H1 (cell line): Measurements from ENCODE around the gene KCNAB2. TPM values are rescaled to one million over a fixed set of nuclear protein-coding genes. Genes with fewer than 3 reads are reported as not detected.

Source experiments
- CBX8 ChIP-seq: fragments of 300-800, 300-1000 bp; sonication (generic); IDR thresholded peaks from 2 replicates; pipeline ENCODE4 v1.7.1; 2016; ENCODE audit warnings: low read depth, low read length, borderline replicate concordance
- CHD7 ChIP-seq: fragments of 300-600 bp; sonication (generic); IDR thresholded peaks from 2 replicates; pipeline ENCODE4 v1.7.1; 2012; ENCODE audit warnings: low read length, moderate library complexity, mild to moderate bottlenecking, inconsistent platforms; ENCODE audit not compliant: insufficient replicate concordance
- EGR1 ChIP-seq: IDR thresholded peaks from 2 replicates; pipeline ENCODE4 v1.6.1; 2011; ENCODE audit warnings: low read depth, low read length, borderline replicate concordance
- SRF ChIP-seq: IDR thresholded peaks from 2 replicates; pipeline ENCODE4 v1.6.1; 2011; ENCODE audit warnings: mild to moderate bottlenecking, low read depth, low read length, moderate library complexity
- TAF7 ChIP-seq: optimal IDR thresholded peaks from 2 replicates; pipeline ENCODE3; 2011; ENCODE audit warnings: low read depth, mild to moderate bottlenecking, inconsistent platforms, low read length, moderate library complexity, borderline replicate concordance
- YY1 ChIP-seq: IDR thresholded peaks from 2 replicates; pipeline ENCODE4 v1.6.1; 2011; ENCODE audit warnings: low read depth, mild to moderate bottlenecking, low read length
- polyA plus RNA-seq, 7 experiments: library from polyadenylated mRNA; depleted of rRNA in 3 of 7; stranded (reverse) in 5 of 7; unstranded in 2 of 7; fragments of >200 nt in 5 of 7; fragments of 200-250 nt in 2 of 7; gene quantifications; 1 replicate in 5 of 7; 2 replicates in 1 of 7; 4 replicates in 1 of 7; pipeline versions ENCODE4 v1.2.1 to v1.2.3, GENCODE V29; 2011 to 2013; ENCODE audit warnings: missing spikeins in 2 of 7, mixed read lengths in 2 of 7
- total RNA-seq: library from RNA; stranded (reverse); fragmentation: NEBNext Ultra II Directional; extraction: Animal tissue kit (Norgen Biotek cat#: 25700); gene quantifications from 2 replicates; pipeline ENCODE4 v1.2.1, GENCODE V29; 2021

Gene KCNAB2
- total and polyA plus RNA-seq, 2 of the 8 experiments (the other 6 are each of a cell fraction or from before 2014, with no cell fraction given) = 4.5 to 7.0 TPM

- TF ChIP-seq CHD7 = no peak
- TF ChIP-seq TAF7 = no peak
- no peak for TF ChIP-seq EGR1
- no peak for TF ChIP-seq SRF
- no peak for TF ChIP-seq YY1
- no peak for TF ChIP-seq CBX8
These were observed 11.0 kb upstream of the KCNAB2 start (continued) for GRCh38 chr1:6034750-6035096.
